HG03025 (cell line): Measurements from ENCODE around the gene SMAP1.

Source experiments
- ATAC-seq: cut with Tn5 transposase; IDR thresholded peaks from one replicate; pipeline ENCODE4 v1.9.1; 2021; ENCODE audit warnings: mild to moderate bottlenecking, moderate library complexity; ENCODE audit not compliant: unreplicated experiment, low FRiP score

Gene SMAP1

DNA sequence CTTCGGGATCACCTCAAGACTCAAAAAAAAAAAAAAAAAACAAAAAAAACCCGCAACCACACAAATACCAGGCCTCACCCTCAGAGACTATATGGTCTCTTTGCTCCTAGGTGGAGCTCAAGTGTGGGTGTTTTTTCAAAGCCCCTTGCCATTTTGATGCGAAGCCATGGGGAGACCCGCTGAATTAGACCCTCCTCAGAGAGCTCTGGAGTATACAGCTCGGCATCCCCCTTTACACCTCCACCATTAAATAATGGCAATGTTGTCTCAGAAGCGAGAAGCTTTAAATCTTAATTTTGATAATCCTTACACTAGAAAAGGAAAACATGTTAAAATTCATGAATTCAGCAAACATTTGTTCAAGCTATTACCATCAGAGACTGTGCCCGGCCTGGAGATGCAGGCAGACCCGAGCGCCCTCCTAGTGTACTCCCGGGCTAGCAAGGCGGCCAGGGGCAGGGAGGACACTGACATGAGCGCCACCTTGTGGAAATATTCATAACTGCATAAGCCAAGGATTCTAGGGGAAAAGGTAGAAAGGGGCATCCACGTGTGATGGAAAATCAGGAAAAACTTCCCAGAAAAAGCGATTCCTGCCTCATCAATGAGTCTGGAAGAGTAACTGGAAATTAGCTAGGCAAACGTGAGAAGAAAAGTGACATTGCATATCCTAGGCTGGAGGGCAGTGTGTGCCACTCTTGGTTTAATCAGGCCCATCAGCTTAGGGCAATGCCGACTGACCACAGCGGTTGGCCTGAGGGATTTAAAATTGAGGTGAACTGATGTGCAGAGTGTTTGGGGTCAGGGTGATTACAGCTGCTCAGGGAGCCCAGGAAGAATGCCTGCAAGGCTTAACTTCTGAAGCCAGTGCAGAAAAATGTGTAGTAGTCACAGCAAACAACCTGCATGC lies 216.6 kb downstream of the SMAP1 start:
- peak; percentile 56 for ATAC-seq

DNA sequence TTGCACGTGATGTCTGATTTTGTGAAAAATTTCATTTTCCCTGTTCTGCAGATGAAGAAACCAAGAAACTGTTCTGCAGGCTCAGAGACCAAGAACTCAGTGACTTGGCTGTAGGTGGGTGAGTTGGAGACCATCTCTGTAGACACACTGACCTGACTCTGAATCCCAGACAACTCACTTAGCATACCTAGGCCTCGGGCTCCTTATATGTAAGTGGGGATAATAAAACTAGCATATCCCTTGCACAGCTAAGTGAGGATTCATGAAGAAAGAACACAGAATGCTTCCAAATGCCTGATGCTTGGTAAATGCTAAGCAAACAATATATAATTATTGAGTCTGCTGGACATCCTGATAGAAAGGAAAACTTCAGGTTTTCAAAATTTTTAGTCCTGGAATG lies 218.4 kb downstream of the SMAP1 start:
- ATAC-seq, result no peak

DNA sequence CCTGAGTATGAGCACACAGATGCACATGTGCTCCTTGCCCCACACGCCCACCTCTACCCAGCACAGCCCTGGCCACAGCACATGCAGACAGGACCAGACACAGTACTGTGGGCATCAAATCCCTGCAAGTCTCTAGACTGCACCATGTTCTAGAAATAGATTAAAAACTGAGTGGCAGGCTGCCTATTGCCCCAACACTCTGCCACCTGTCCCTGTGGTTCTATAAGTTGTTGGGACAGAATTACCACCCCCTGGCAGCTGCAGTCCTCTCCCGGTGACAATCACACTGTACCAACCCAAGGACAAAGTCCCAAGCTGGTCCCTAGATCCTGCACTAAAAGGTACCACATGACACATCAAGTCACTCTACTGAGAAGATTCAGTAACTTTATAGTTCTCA lies 219.0 kb downstream of the SMAP1 start:
- ATAC-seq, result no peak

- ATAC-seq, result no peak
Measured at GRCh38 chr6:70889270-70889669, 221.6 kb downstream of the SMAP1 start.

- no peak for ATAC-seq
Measured at GRCh38 chr6:70894001-70894400, 226.3 kb downstream of the SMAP1 start.

- no peak for ATAC-seq
Measured at GRCh38 chr6:70900047-70900446, 232.4 kb downstream of the SMAP1 start.

GRCh38 chr6:70901324-70901723 lies 233.6 kb downstream of the SMAP1 start:
- no peak for ATAC-seq

DNA sequence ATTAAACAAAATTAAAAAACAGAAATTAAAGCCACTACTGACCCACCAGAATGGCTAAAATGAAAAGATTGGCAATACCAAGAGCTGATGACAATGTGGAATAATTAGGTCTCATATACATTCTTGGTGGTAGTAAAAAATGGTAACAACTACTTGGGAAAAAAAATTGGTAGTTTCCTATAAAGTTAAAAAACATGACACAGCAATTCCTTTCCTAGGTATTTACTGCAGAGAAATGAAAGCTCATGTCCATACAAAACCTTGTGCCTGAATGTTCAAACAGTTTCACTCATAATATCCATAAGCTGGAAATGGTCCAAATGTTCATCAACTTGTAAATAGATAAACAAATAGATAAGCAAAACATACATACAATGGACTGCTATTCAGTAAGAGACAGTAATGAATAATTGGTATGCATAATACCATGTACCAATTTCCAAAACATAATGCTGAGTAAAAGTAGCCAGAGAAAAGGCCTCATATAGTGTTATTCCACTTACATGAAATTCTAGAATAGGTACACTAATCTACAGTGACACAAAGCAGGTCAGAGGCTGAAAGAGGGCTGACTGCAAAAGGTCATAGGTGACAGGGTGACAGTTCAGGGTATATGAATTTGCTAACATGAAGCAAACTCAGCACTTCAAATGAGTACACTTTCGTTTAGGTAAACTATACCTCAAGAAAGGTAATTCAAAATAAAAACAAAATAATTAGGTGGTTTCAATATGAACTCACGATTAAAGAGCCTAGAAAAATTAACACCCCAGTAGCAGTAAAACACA lies 236.2 kb downstream of the SMAP1 start:
- no peak for ATAC-seq

DNA sequence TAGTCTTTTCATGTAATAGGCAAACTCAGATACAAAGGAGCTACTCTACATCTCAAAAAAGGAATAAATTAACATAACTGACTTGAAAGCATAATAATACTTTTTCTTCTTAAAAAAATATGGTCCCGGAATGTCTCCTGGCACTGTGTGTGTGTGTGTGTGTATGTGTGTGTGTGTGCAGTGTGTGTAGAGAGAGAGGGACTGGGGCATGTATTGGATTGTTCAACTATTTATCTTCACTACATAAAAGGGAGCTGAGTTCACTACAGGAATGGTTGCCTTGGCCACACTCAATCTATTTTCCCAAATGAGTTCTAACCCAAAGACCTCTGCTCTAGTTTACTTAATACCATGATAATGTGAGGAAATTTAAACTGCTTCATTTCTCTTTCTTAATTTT lies 238.1 kb downstream of the SMAP1 start:
- ATAC-seq, result no peak
